Hematopoietic multipotent progenitor cell treated with erythropoietin and hydrocortisone succinate and interleukin-3 and kit ligand, for 4 days (in vitro differentiated cells): ENCODE measurements around the gene OR4K5.
"Not testable (repeated sequence)": the region's sequence is repeated elsewhere in the genome, so short reads cannot be mapped to it uniquely, and the experiment has no call there.

Experiments used
- DNase-seq: peaks from one replicate; pipeline ENCODE4 v3.0.0-alpha.2; 2015

OR4K5 gene

GRCh38 chr14:19920021-19920657, at the start of gene OR4K5:
OR4K5 (plus strand) TSS chr14:19920607; CDS start chr14:19920607, 0 bp downstream.
- no peak for DNase-seq

- peak; percentile 2 for DNase-seq
These were observed 47.2 kb upstream of the OR4K5 start for GRCh38 chr14:19873178-19873577.

- no peak for DNase-seq
These were observed 45.6 kb upstream of the OR4K5 start, which contains the start of gene OR4K2 for GRCh38 chr14:19874842-19875241. OR4K2 (plus strand) TSS chr14:19875142; CDS start chr14:19876268, 1,126 bp downstream.

GRCh38 chr14:19878029-19878642, 42.3 kb upstream of the OR4K5 start:
- DNase-seq: peak; percentile 65

- DNase-seq: no peak
These were observed 25.1 kb upstream of the OR4K5 start for GRCh38 chr14:19895282-19895681.

GRCh38 chr14:19900999-19901398, 19.4 kb upstream of the OR4K5 start:
- no peak for DNase-seq

- DNase-seq: no peak
These were observed 18.0 kb upstream of the OR4K5 start for GRCh38 chr14:19902409-19902808.

- no peak for DNase-seq
These were observed 13.7 kb upstream of the OR4K5 start for GRCh38 chr14:19906665-19907064.

- DNase-seq: no peak
These were observed 9.3 kb upstream of the OR4K5 start for GRCh38 chr14:19911114-19911513.

GRCh38 chr14:19917243-19917642, 3.2 kb upstream of the OR4K5 start:
- DNase-seq: no peak

GRCh38 chr14:19917955-19918518, 2.4 kb upstream of the OR4K5 start:
- no peak for DNase-seq

- no peak for DNase-seq
These were observed 1.7 kb upstream of the OR4K5 start for GRCh38 chr14:19918553-19919264.

GRCh38 chr14:19930617-19931016, 10.2 kb downstream of the OR4K5 start, which contains the start of gene OR4K1:
OR4K1 (plus strand) TSS chr14:19930917; CDS start chr14:19935667, 4,750 bp downstream.
- DNase-seq: no peak

- DNase-seq: no peak
These were observed 21.3 kb downstream of the OR4K5 start for GRCh38 chr14:19941668-19942067.

- DNase-seq: peak; percentile 3
These were observed 27.1 kb downstream of the OR4K5 start for GRCh38 chr14:19947413-19948090.

- DNase-seq: no peak
These were observed 28.8 kb downstream of the OR4K5 start for GRCh38 chr14:19949218-19949617.

GRCh38 chr14:19969735-19970134, 49.3 kb downstream of the OR4K5 start:
- not testable (repeated sequence) for DNase-seq
